Activated naive CD4-positive, alpha-beta T cell treated with Interleukin-2 at 50 U/mL for 16 hours (primary cell): ENCODE data around the gene FOXD2.
A peak's percentile ranks its signal among the peaks of the same experiment; 100 is the strongest.

ENCODE experiments used
- DNase-seq: peaks from one replicate; pipeline ENCODE4 v3.0.0-alpha.2; 2020

Gene FOXD2

DNA sequence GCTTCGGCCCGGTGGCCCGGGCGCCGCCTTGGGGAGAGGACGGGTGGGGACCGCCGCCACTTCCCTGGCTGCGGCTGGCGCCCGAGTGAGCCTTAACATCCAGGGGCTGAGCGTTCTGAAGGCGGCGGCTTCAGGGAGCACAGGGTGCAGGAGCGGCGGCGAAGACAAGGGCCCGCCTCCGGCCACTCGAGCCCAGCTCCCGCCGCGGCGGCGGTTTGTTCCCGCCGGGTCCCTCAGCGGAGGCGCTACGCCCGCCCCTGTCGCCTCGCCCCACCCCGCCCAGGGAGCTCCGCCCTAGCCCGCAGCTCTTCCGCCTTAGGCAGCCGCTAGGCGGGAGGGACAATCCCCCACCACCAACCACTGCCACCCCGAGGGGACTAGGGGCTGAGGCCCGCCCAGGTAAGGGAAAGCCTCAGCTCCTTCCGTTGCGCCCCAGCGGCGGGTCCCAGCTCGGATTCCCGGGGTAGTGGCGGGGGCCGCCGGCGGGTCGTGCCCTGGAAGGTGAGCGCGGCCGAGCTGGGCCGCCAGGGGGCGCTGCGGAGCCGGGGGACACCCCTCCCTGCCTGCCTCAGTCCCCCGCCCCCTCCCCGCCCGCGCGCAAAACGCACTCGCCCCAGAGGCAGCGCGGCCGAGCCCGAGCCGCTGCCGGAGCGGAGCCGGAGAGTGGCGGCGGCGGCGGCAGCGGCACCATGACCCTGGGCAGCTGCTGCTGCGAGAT, at the start of gene FOXD2:
Gene FOXD2 (plus strand): TSS at position 598 of the 718 bp plus-strand sequence. CDS start 92 bp downstream, at position 690.
- DNase-seq = peak; percentile 93

DNA sequence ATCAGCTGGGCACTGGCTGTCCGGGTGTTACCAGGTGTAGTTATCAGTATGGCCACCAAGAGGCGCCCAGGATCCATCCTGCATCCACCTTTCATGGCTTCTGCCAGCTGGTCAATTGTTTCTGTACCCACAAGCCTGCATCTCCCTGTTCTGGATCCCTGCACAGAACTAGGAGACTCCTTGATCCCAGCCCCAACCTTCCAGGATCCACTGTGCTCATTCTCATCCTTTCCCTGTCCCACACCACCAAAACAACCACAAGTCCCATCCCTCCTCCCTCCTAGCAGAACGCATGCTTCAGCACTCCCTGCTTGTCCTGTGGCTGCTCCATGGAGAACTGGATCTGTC, 49.0 kb upstream of the FOXD2 start:
- DNase-seq = peak; percentile 50

DNA sequence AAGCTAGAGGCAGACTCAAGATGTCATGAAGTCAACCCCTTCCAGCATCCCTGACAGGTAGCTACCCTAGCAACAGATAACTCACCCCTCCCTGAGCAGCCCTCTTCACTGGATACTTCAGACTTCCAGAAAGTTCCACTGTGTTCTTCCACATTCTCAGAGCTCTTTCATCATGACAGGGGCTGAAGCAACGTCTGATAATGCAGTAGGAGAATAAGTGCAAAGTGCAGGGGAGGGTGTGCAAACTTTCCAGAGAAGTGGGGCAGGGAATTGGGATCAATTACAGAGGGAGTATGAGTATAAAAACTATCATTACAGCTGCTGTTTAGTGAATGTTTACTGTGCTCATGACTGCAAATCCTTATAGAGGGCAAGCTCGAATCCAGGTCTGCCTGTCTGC, 48.1 kb upstream of the FOXD2 start:
- no peak for DNase-seq

DNA sequence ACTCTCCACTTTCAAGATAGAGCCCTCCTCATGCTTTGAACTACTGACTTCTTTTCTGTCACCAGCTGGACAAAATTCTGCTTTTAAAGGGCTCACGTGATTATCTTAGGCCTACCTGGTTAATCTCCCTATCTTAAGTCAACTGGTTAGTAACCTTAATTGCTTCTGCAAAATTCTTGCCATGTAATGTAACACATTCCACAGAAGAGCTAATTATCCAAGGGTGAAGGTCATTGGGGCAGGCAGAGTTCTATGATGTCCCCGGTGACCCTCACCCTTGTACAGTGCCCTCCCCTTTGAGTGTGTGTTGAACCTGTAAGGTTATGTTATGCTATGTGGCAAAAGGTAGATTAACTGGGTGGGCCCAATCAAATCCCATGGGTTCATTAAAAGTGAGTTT, 47.0 kb upstream of the FOXD2 start:
- DNase-seq = no peak

DNA sequence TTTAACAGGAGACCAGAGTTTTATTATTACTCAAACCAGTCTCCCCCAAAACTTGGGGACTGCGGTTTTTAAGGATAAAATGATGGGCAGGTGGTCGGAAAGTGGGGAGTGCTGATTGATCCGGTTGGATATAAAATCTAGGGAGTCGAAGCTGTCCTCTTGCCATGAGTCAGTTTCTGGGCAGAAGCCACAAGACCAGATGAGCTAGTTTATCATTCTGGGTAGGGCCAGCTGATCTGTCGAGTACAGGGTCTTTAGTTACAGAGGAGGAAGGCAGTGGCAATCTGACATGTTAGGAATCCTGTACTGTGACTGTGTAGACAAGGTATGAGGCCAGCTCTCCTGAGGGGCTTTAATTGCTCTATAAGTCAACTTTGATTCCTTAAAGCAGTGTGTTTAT, 44.7 kb upstream of the FOXD2 start:
- no peak for DNase-seq

DNA sequence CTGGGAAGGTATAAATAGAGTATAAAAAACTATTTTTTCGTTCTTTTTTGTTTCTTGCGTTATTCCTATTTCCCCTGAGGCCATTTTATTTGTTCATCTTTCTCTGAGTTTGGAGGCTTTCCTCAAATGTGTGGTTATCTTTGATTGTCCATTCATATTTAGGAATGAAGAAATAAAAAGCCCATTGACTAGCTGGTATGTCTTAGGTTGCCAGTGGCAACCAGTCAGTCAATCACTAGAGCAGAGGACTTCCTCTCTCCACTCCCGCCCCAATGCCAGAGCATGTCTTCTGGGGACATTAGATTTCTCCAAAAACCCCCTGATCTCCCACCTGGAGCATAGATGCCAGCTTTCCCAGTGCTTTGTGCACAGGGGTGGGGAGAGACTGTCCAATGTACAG, 42.4 kb upstream of the FOXD2 start:
- no peak for DNase-seq

DNA sequence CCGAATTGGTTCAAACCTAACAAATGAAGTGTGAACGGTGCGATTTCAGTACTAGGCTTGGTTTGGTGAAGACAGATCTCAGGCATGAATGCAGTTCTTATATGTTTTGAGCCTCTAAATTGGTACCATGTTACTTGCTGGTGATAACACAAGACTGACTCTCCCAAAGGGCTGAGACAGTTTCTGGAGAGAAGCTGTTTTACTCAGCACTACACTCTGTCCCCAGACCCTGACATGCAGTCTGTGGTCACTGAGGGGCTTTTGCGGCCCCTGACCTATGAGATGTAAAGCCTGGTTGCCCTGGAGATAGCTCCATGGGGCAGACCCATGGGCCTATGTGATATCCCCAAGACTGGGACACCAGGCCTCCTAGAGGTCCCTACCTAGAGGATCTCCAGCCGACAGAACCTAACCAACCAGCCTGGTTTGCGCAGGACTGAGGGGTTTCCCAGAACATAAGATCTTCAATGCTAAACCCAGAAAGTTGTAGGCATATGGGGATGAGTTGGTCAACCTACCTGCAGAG, 41.1 kb upstream of the FOXD2 start:
- no peak for DNase-seq

DNA sequence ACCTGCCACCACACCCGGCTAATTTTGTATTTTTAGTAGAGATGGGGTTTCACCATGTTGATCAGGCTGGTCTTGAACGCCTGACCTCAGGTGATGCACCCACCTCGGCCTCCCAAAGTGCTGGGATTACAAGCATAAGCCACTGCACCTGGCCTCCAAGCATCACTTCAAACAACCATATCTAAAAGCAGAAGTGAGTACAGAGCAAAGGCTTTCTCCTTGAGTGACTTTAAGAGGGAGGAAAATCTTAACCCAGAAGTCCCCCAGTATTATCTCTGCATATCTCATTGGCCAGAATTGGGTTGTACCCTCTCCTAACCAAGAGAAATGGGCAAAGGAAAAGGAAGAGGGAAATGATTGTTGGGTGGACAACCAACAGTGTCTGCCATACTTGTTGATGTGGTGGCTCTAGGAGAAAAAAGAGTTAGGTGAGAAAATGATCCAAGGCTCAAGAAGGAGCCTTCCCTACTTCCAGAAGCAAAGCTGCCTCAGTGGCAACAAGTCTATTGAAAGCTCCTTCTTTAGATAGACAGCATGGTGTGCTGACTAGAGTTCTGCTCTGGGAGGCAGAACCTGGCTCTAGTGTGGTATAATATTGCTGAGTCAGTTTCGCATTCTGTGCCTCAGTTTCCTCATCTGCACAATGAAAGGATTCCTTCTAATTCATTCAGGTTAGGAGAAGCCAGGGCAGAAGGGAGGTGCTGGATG, 38.6 kb upstream of the FOXD2 start:
- no peak for DNase-seq

DNA sequence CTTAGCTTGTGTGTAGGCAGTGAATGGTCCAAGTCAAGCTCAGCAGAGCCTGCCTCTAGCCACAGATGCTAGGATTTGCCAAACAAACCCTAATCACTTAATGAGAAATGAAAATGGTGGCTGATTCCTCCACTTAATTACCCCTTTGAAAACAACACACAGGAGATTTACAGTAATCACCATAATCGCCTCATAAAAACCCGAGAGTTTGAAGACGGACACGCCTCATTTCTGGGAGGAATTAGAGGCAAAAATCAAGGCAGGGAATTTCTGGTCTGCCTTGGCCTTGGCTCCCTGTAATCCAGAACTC, 38.0 kb upstream of the FOXD2 start:
- DNase-seq = no peak

DNA sequence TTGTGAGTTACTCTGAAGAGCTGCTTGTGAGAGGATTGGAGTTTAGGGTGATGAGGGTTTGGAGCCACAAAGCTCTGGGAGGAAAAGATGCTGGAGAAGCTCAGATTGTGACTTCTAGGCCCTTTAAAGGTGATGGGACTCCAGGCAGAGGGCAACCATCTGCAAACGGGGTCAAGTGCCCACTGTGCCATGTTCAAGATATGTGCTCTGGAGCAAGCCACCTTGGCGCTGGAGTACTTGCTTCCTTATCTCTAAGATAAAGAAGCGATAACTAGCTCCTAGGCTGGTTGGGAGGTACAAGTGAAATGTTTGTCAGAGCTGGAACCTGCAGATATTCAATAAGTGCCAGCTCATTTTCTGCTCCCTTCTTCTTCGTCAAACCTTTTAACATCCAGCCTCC, 36.1 kb upstream of the FOXD2 start:
- no peak for DNase-seq

DNA sequence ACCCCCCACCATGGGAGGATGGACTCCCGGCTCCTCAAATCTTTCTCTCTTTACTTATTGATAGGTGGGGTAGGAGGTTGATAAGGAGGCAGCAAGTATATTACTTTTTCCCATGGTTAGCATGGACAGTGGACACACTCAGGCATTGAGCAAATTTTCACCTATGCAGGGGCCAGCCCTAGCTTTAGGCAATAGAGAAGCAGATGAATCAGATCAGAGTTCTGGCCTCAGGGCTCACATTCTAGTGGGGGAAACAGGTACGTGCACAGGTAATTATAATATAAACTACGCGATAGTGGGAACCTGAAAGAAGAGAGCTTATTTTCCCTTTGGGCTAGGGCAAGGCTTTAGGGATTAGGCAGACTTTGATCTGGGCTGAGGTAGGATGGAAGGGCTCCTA, 35.3 kb upstream of the FOXD2 start:
- no peak for DNase-seq

DNA sequence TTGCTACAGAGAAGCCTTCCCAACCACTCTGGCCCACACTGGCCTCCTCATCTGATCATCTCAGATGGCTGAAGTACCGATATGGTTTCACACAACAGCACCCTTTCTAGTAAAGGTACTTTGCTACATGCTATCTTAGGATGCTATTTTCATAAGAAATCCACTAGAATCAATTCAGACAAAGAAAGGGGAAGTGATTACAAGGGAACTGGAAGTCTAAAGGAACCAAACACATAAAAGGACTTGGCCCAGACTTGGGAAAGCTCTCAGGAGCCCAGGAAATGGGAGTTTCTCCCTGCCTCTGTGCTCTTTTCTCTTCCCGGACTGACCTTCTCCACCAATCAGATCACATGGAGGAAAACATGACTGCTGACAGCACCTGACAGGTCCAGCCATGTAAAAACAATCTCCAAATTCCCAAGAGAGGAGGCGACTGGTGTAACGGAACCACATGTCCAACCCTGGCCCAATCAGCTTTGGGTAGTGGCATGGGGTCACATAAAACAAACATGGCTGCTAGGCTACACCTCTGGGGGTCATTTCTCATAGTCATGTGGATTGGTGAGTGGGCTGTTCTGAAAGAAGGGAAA, 34.4 kb upstream of the FOXD2 start:
- no peak for DNase-seq

DNA sequence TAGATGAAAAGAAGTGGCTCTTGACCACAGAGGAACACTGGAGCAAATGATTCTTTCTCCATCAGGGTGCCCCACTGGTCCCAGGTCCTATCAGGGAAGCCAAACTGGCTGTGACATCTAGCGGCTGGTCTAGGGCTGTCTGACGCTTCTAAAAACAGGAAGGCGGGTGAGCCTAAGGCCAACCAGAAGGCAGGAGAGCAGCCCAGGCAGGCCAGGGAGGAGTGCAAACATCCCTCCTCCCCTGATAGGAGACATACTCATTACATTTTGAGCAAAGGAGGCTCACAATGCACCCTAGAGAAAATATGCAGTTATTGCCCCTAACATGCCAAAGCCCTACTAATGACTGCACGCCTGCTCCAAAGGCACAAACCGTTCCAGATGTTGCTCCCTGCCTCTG, 32.1 kb upstream of the FOXD2 start:
- no peak for DNase-seq

DNA sequence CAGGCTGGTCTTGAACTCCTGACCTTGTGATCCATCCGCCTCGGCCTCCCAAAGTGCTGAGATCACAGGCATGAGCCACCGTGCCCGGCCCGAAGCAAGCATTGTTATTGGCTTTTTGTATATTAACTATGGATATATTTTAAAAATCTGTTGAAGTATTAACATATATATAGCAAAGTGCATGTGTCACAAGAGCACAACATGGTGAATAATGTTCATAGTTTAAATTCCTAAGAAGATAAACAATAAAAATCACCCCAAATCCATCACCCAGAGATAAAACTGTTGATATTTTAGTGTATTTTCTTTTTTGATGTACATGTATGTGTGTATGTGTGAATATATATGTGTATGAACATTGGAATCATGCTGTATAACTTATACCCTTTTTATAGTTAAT, 30.9 kb upstream of the FOXD2 start:
- no peak for DNase-seq

DNA sequence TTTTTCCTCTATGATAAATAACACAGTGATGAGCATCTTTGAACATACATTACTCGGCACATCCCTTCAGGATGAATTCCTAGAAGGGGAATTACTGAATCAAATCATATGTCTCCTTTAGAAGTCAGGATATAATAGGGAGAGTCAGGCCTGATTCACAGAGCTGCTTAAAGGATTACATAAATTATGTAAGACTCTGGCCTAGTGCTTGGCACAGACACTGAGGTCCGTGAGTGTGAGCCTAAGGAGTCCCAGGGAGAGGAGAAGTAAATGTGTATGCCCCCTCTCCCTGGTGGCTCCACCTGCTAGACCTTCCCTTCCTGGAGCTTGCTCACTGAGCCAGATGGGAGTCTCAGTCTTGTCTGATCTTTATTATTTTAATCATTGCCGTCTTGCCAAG, 30.4 kb upstream of the FOXD2 start:
- DNase-seq = no peak

DNA sequence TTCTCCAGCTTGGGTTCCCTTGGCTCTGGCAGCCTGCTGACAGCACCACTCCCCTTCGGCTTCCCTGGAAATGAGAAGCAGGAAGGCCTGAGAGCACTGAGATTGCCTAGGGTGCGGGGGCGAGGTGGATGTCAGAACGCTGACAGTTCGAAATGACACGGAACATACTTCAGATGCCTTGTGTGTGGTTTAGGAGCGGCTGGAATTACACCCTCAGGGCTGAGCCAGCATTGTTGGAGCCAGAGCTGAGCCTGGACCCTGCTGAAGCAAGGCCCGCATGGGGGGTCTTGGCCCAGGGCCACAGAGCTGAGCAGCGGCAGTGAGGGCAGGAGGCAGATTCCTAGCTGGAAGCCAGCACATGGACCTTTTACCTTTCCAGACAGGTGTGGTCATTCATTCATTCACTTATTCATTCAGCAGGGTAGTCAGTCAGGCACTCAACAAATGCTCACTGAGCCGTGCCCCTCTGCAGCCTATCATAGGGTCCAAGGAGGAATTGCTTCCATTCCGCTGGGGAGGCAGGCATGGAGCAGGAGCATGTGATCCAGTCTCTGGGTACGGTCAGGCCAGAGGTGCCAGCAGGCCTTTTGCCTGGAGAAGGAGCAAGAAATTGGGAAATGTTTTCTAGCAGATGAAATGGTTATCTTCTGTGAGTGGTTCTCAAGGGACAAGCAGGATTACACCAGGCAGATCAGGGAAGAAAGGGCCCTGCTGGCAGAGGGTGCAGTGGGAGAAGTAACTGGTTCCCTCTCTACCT, 28.4 kb upstream of the FOXD2 start:
- no peak for DNase-seq

DNA sequence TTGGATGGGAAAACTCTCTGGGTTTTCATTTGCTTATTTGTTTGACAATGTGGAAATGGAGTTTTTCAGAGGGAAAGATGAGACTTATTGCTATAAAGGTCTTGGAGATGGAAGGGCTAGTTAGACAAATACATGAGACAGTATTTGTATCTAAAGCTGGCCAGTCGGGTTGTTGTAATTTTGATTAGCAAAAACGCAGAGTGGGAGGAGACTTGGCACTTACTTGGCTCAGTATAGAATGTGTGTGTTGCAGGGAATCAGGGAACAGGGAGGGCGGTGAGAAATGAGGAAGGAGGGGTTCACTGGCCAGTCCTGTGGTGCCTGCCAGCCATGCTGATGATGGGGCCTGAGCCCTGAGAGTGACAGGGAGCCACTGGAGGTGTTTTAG, 27.8 kb upstream of the FOXD2 start:
- DNase-seq = no peak

DNA sequence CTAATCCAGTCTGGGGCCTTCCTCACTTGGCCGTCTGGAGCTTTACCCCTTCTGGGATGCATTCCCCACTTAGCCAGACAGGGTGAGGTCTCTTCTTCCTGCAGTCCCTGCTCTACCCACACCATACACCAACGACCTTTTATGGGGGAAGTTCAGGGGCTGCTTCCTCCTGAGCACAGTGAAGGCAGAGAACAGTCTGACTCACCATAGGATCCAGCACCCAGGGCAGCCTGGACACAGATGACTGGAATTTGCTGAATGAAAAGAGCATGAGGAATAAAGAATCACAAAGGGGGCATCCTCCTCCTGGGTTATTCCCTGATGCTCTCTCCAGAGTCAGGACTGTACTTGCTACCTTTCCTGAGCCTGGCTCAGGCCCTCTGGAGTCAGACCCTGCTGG, 26.4 kb upstream of the FOXD2 start:
- DNase-seq = no peak

DNA sequence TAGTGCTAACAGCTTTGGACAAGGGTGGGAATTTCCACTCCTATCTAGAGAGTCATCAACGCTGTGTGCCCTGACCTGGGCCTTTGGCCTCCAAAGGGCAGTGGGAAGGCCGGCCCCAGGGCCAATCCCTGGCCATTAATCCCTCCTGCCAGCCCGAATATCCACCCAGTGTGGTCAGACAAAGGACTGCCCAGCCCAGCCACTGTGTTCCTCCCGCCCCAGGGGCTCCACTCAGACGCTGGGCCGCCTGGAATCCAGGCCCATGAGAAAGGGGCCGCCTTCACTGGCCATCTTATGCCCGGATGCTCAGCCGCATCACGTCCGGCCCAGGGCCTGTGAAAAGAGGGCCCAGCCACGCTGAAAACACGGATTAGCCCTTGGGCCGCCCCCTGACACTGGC, 25.4 kb upstream of the FOXD2 start:
- DNase-seq = no peak

DNA sequence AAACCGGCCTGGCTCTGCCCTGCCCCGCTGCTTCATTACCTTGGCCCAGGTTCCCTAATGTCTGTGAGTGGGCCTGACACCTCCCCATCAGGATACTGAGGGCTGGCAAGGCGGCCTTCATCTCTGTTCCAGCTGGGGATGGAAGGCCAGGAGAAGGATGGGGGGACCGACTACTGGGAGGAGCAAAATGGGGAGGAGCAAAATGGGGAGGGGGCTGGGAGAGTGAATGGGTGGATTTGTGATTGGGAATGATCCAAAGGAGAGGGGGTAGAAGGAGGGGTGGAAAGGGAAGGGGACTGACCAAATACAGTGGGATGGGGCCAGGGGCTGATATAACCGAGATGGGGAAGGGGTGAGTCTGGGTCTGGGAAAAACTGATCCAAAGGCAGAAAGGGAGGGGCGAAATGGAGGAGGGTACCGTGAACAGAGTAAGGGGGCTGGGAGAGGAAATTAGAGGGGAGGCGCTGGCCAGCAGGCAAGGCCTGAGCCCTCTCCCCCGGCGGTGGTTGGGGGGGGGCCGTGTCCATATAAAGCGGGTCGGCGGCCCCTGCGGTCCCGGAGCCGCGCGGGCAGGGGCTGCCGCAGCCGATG, 22.0 kb upstream of the FOXD2 start, which contains the start of gene FOXE3:
Gene FOXE3 (plus strand): TSS at position 558 of the 591 bp plus-strand sequence. CDS start 31 bp downstream, at position 589.
- no peak for DNase-seq

DNA sequence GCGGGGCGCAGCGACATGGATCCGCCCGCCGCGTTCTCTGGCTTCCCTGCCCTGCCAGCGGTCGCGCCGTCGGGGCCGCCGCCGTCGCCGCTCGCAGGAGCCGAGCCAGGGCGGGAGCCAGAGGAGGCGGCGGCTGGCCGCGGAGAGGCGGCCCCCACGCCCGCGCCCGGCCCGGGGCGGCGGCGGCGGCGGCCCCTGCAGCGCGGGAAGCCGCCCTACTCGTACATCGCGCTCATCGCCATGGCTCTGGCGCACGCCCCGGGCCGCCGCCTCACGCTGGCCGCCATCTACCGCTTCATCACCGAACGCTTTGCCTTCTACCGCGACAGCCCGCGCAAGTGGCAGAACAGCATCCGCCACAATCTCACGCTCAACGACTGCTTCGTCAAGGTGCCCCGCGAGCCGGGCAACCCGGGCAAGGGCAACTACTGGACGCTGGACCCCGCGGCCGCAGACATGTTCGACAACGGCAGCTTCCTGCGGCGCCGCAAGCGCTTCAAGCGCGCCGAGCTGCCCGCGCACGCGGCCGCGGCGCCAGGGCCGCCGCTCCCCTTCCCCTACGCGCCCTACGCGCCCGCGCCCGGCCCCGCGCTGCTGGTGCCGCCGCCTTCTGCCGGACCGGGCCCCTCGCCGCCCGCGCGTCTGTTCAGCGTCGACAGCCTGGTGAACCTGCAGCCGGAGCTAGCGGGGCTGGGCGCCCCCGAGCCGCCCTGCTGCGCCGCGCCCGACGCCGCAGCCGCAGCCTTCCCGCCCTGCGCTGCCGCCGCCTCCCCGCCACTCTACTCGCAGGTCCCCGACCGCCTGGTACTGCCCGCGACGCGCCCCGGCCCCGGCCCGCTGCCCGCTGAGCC, 21.3 kb upstream of the FOXD2 start:
- no peak for DNase-seq
